NCI-H146 treated with DMSO at 0.1 percent for 48 hours (cell line): ENCODE measurements around the gene ZHX3.

Experiments
- DNase-seq: peaks from one replicate; lab custom pipeline; 2025; ENCODE audit not compliant: unreplicated experiment; lab: John Stamatoyannopoulos, UW

The ZHX3 gene

GRCh38 chr20:41353530-41353929 is 36.0 kb upstream of the ZHX3 start:
- no peak for DNase-seq

DNA sequence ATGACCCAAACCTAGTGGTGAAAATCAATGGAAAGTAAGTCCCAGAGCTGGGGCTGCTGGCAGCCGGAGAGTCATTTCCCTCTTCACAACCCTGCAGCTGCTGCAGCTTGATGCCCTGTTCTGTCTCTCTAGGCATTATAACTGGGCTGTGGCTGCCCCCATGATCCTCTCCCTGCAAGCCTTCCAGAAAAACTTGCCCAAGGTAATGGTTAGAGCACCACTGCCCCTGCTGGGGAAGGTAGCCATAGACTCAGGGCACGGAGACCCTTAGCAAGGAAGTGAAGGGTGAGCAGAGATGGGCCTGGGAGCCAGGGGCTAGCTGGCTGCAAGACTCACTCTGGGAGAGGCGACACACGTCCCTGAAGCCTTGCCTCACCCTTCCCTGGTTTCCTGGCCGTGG is 35.1 kb upstream of the ZHX3 start:
- no peak for DNase-seq

GRCh38 chr20:41352106-41352505 is 34.6 kb upstream of the ZHX3 start:
- no peak for DNase-seq

GRCh38 chr20:41350408-41350962 is 33.0 kb upstream of the ZHX3 start:
- no peak for DNase-seq

- DNase-seq = no peak
Measured at GRCh38 chr20:41349943-41350342, 32.4 kb upstream of the ZHX3 start.

GRCh38 chr20:41349266-41349665 is 31.7 kb upstream of the ZHX3 start:
- no peak for DNase-seq

GRCh38 chr20:41348430-41349172 is 31.1 kb upstream of the ZHX3 start:
- no peak for DNase-seq

- DNase-seq = no peak
Measured at GRCh38 chr20:41347523-41348429, 30.2 kb upstream of the ZHX3 start.

GRCh38 chr20:41345729-41346067 is 28.2 kb upstream of the ZHX3 start:
- no peak for DNase-seq

- no peak for DNase-seq
Measured at GRCh38 chr20:41344938-41345728, 27.6 kb upstream of the ZHX3 start.

- no peak for DNase-seq
Measured at GRCh38 chr20:41344477-41344876, 26.9 kb upstream of the ZHX3 start.

- no peak for DNase-seq
Measured at GRCh38 chr20:41342474-41343464, 25.2 kb upstream of the ZHX3 start.

- DNase-seq = peak; percentile 87
Measured at GRCh38 chr20:41340327-41341055, 23.0 kb upstream of the ZHX3 start, which contains the start of gene LPIN3. LPIN3 (plus strand) TSS chr20:41340821; CDS start chr20:41345804, 4,983 bp downstream.

- DNase-seq = peak; percentile 78
Measured at GRCh38 chr20:41339957-41340326, 22.4 kb upstream of the ZHX3 start.

DNA sequence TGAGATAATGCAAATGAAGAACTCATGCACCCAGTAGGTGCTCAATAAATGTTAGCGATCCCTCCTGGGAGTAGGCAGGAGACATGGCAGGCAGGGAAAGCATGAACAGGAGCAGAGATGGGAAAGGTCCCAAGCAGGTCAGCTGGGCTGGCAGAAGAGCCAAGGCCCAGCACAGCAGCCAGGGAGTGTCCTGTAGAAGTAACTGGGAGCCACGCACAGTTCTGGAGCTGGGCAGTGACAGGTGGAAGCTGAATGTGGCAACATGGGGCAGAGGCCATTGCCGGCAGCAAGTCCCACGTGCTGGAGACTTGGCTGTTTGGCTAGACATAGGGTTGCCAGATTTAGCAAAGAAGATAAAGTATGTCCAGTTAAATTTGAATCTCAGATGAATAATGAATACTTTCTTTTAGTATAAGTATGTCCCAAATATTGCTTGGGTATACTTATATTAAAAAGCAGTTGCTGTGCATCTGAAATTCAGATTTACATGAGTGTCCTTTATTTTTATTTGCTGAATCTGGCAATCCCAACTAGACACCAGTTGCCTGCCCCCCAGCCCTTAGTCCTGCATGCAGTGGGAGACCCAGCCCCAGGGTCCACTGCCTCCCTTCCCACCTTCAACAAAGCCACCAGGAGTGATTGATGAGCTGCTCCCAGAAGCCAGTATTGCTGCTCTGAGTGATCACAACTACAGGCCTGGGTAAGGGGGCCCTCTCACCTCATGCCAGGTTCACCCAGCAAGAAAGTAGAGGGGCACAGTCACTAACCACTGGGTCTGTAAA is 19.4 kb upstream of the ZHX3 start:
- DNase-seq = no peak

DNA sequence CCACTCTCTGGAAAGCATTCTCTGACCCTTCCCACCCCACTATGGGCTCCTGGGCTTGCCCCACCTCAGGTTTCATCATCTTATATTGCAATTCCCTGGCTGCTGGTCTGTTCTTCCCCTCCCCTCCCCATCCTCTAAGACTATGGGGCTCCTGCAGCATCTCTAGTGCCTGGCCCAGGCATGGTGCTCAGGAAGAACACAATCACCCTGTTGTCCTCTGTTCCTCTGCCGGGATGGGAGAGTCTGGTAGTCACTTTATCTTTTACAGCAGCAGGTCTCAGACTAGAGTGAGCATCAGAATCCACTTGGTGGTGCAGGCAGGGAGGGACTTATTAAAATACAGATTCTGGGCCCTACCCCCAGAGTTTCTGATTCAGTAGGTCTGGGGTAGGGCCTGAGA is 18.1 kb upstream of the ZHX3 start:
- no peak for DNase-seq

DNA sequence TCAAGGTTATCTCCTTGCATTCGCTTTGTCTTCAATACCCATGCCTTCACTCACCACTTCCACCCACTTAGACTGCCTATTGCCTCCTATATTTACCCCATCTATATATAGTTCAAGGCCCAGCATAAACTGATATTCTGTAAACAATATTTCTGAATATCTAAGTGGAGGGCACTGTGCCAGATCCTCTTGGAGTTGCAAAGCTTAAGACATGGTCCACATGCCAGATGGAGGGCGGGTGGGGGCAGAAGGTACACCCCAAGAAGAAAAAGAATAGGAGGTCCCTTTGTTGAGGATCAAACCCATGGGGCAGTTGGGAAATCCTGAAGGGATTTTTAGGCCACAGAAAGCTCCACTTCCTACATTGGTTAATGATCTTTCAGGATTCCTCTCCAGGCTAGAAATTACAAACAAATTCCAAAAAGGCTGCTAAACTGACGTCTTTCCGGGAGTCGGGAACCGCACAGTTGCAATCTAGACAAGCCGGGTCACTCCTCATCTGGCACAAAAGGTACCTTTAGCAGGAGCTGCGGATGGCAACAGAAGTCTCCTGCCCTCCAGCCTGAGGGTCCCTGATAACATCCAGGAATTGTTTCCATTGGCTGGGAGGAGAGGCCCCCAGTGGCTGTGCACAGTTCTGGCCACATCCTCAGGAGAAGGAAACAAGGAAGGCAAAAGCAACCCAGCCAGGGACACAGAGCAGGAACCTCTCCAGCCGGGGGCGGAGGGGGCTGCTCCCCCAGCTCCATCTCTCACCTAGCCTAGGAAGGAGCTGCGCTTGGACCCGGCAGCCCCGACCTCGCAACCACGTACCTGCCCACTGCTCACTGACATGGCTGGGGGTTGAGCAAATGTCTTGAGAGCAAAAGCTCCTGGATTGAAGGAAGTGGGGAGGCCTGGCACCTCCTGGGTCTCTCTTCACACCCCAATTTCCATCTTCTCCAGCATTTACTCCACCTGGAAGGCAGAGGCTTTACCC is 17.2 kb upstream of the ZHX3 start:
- no peak for DNase-seq
